Thyroid gland (tissue), 4 donors: Measurements from ENCODE around the gene TMEM30B.

ENCODE experiments used
- CTCF ChIP-seq, 6 experiments: fragments of 200-600 bp in 3 of 6; fragments of 450-650 bp in 3 of 6; sonication (generic) in 3 of 6; IDR thresholded peaks; one replicate each; pipeline ENCODE4 v1.5.1; 2016 to 2019; ENCODE audit warnings: antibody characterized with exemption in 6 of 6, mild to moderate bottlenecking in 2 of 6, inconsistent platforms in 1 of 6, moderate library complexity in 1 of 6
- POLR2A ChIP-seq, 2 donors: fragments of 450-650 bp; IDR thresholded peaks; one replicate each; pipeline ENCODE4 v1.6.1; 2017; ENCODE audit warnings: antibody characterized with exemption in 2 of 2, mild to moderate bottlenecking in 2 of 2, moderate library complexity in 1 of 2

- TF ChIP-seq POLR2A (IDR thresholded peaks at IDR 0.05) (no peak), CTCF (IDR thresholded peaks at IDR 0.05) (no peak)
These were observed 23.6 kb upstream of the TMEM30B start for GRCh38 chr14:61304688-61305087.
